ENCODE data around the gene IWS1. TPM values are rescaled to one million over a fixed set of nuclear protein-coding genes. Genes with fewer than 3 reads are reported as not detected.

Gene IWS1
- total and polyA plus RNA-seq, 2 experiments from 2014 or later: 32.4 to 42.4 TPM

DNA sequence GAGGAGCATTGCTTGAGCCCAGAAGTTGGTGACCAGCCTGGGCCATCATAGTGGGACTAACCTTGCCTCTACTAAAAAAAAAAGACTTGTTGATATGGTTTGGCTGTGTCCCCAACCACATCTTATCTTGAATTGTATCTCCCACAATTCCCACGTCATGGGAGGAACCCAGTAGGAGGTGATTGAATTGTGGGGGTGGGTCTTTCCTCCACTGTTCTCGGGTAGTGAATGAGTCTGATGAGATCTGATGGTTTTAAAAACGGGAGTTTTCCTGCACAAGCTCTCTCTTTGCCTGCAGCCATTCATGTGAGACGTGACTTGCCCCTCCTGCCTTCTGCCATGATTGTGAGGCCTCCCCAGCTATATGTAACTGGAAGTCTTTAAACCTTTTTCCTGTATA, 61.0 kb downstream of the IWS1 start:
- Histone ChIP-seq H3K9ac (no peak overlapping the region), H3K4me1 (ENCODE audit: insufficient read depth) (no peaks in the 10 kb centered on the region), H3K9me2 (ENCODE audit: insufficient read depth) (0 out of 2 replicates have a peak, but pooled peaks cover 4% of the 10 kb centered on the region), H3K4me3 (no peak overlapping the region), H4K20me1 (ENCODE audit: insufficient read depth) (no peaks in the 10 kb centered on the region), H3K27ac (no peak overlapping the region), H3K79me2 (ENCODE audit: insufficient read depth) (no peaks in the 10 kb centered on the region), H3K27me3 (replicated peaks; ENCODE audit: insufficient read depth) (no peaks in the 10 kb centered on the region), H2AFZ (no peak overlapping the region), H3K4me2 (ENCODE audit: unreplicated experiment) (no peak overlapping the region), H3F3A (ENCODE audit: insufficient read depth) (no peaks in the 10 kb centered on the region), H3K36me3 (ENCODE audit: low read depth) (no peaks in the 10 kb centered on the region), H3K9me3 (ENCODE audit: low read depth) (no peaks in the 10 kb centered on the region)
- TF ChIP-seq EZH2 (IDR thresholded peaks at IDR 0.05; ENCODE audit: insufficient read depth, poor library complexity, severe bottlenecking) (no peak), EZH2phosphoT487 (IDR thresholded peaks at IDR 0.05; ENCODE audit: insufficient read depth, low read depth) (no peak)
- WGBS, 2 experiments (ENCODE audit: low coverage in 1 of 2, low lambda C conversion rate in 2 of 2, missing lambda C conversion rate in 2 of 2): 83% methylated on average over 4 of the region's 4 CpGs
- DNase-seq: no peak
- in situ Hi-C loops (cut with MboI): no loop called here

DNA sequence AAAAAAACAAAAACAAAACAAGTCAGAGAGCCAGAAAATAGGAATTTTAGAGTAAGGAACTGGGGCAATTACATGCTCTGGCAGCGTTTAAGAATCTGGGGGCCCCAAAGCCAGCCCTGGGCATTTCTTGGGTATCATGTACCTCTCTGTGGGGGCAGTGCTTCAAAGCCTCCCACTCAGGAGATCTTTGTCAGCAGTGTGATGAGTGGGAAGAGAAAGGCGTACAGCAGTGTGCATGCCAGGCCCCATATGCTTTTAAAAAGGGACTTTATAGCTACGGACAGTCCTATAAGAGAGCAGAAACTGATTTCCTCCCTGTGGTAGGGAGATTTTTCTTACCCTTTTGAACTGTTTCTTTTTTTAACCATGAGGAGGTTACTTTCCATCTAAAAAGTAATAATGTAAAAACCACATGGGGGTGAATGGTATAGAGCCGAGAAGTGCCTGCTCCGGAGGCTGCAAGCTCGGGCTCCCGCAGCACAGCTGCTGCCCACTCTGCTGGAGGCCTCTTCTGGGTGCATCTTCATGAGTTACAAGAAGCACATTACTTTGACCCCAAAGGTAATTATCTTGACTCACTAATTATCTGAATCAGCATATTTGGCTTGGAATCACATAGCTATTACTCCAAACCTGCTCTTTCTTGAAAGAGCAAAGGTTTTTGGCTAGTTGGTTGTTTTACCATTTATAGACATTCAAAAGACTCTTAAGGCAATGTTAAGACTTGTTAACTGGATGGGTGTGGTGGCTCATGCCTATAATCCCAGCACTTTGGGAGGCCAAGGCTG, 61.6 kb downstream of the IWS1 start:
- Histone ChIP-seq H3K79me2 (ENCODE audit: insufficient read depth) (no peaks in the 10 kb centered on the region), H4K20me1 (ENCODE audit: insufficient read depth) (no peaks in the 10 kb centered on the region), H3K9me3 (ENCODE audit: low read depth) (no peaks in the 10 kb centered on the region), H3K4me3 (no peak overlapping the region), H3K9ac (no peak overlapping the region), H3K4me2 (ENCODE audit: unreplicated experiment) (no peak overlapping the region), H3K27me3 (replicated peaks; ENCODE audit: insufficient read depth) (no peaks in the 10 kb centered on the region), H3K9me2 (ENCODE audit: insufficient read depth) (0 out of 2 replicates have a peak, but pooled peaks cover 4% of the 10 kb centered on the region), H3K36me3 (ENCODE audit: low read depth) (no peaks in the 10 kb centered on the region), H2AFZ (no peak overlapping the region), H3K27ac (no peak overlapping the region), H3F3A (ENCODE audit: insufficient read depth) (no peaks in the 10 kb centered on the region), H3K4me1 (ENCODE audit: insufficient read depth) (no peaks in the 10 kb centered on the region)
- in situ Hi-C loops (cut with MboI): no loop called here
- TF ChIP-seq EZH2 (IDR thresholded peaks at IDR 0.05; ENCODE audit: insufficient read depth, poor library complexity, severe bottlenecking): no peak
- WGBS, 2 experiments (ENCODE audit: low coverage in 1 of 2, low lambda C conversion rate in 2 of 2, missing lambda C conversion rate in 2 of 2): 96% methylated on average over 7 of the region's 7 CpGs
- no peak for DNase-seq

DNA sequence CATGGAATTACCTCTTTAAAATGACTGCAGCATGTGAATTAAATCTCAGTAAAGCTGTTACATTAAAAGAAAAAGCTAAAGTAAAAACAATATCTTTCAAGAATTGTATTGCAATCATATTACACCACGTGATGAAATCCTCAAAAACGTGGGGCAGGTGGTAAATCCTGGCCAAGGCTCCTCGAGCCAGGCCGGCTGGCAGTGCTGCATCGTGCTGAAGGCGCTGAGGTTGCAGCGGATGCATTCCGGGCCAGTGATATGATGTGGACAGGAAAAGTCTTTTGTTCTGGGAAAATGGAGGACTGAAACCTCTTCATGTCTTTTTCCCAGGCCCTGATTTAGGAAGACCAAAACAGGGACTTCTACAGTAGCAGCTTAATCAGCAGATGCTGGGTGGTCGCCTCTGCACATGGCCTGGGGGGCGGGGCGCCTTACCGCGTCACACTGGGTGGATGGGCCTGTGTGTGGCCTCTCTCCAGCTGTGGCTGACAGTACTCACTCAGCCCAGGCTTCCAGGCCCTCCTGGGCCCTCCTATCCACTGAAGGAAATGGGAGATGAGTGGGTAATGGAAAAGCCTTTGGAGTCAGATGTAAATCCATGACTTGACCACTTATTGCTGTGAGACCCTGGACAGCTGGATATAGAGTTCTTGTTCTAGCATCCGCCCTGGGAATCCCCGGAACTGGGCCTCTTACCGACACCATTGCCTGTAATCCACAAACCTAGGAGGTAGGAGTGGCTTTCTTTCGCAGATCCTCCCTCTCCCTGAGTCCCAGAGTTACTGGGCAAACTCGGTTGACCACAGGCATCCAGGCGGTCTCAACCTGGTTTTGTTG, 62.9 kb downstream of the IWS1 start:
- Histone ChIP-seq H3K27ac (no peak overlapping the region), H2AFZ (no peak overlapping the region)

GRCh38 chr2:127462461-127462860, 63.8 kb downstream of the IWS1 start:
- H3K9me2 ChIP-seq (ENCODE audit: insufficient read depth): 0 out of 2 replicates have a peak, but pooled peaks cover 4% of the 10 kb centered on the region
- TF ChIP-seq EZH2phosphoT487 (IDR thresholded peaks at IDR 0.05; ENCODE audit: insufficient read depth, low read depth): no peak
- H3K27me3 ChIP-seq (replicated peaks; ENCODE audit: insufficient read depth): no peaks in the 10 kb centered on the region
- no peaks in the 10 kb centered on the region for H3K4me1 ChIP-seq (ENCODE audit: insufficient read depth)
- WGBS, 2 experiments (ENCODE audit: low coverage in 1 of 2, low lambda C conversion rate in 2 of 2, missing lambda C conversion rate in 2 of 2): 24 to 25% methylated on average over 3 of the region's 3 CpGs
- H3K4me3 ChIP-seq: no peak overlapping the region
- H3K36me3 ChIP-seq (ENCODE audit: low read depth): no peaks in the 10 kb centered on the region
- in situ Hi-C loops (cut with MboI): no loop called here
- H2AFZ ChIP-seq: no peak overlapping the region
- H3K9me3 ChIP-seq (ENCODE audit: low read depth): no peaks in the 10 kb centered on the region
- DNase-seq: no peak
- H3K27ac ChIP-seq: no peak overlapping the region
- H3K9ac ChIP-seq: no peak overlapping the region
- H3K4me2 ChIP-seq (ENCODE audit: unreplicated experiment): no peak overlapping the region
- no peaks in the 10 kb centered on the region for H3F3A ChIP-seq (ENCODE audit: insufficient read depth)
- no peaks in the 10 kb centered on the region for H4K20me1 ChIP-seq (ENCODE audit: insufficient read depth)
- no peaks in the 10 kb centered on the region for H3K79me2 ChIP-seq (ENCODE audit: insufficient read depth)

More for the DNA sequence above, 62.9 kb downstream of the IWS1 start:
- H3K27me3 ChIP-seq (replicated peaks; ENCODE audit: insufficient read depth): no peaks in the 10 kb centered on the region
- no peak overlapping the region for H3K4me3 ChIP-seq
- H3K79me2 ChIP-seq (ENCODE audit: insufficient read depth): no peaks in the 10 kb centered on the region
- H4K20me1 ChIP-seq (ENCODE audit: insufficient read depth): no peaks in the 10 kb centered on the region
- H3F3A ChIP-seq (ENCODE audit: insufficient read depth): no peaks in the 10 kb centered on the region
- in situ Hi-C loops (cut with MboI): no loop called here
- no peak for DNase-seq
- no peak overlapping the region for H3K9ac ChIP-seq
- WGBS, 2 experiments (ENCODE audit: low coverage in 1 of 2, low lambda C conversion rate in 2 of 2, missing lambda C conversion rate in 2 of 2): 76 to 82% methylated on average over 19 of the region's 19 CpGs
- no peaks in the 10 kb centered on the region for H3K9me3 ChIP-seq (ENCODE audit: low read depth)
- 0 out of 2 replicates have a peak, but pooled peaks cover 4% of the 10 kb centered on the region for H3K9me2 ChIP-seq (ENCODE audit: insufficient read depth)
- no peaks in the 10 kb centered on the region for H3K4me1 ChIP-seq (ENCODE audit: insufficient read depth)
- H3K4me2 ChIP-seq (ENCODE audit: unreplicated experiment): no peak overlapping the region
- H3K36me3 ChIP-seq (ENCODE audit: low read depth): no peaks in the 10 kb centered on the region
- TF ChIP-seq EZH2 (IDR thresholded peaks at IDR 0.05; ENCODE audit: insufficient read depth, poor library complexity, severe bottlenecking) (no peak), EZH2phosphoT487 (IDR thresholded peaks at IDR 0.05; ENCODE audit: insufficient read depth, low read depth) (no peak)
